Measurements from ENCODE around the gene ZNF681.
A peak's percentile ranks its signal among the peaks of the same experiment; 100 is the strongest.
"Not testable (repeated sequence)": the region's sequence is repeated elsewhere in the genome, so short reads cannot be mapped to it uniquely, and the experiment has no call there.

The ZNF681 gene

DNA sequence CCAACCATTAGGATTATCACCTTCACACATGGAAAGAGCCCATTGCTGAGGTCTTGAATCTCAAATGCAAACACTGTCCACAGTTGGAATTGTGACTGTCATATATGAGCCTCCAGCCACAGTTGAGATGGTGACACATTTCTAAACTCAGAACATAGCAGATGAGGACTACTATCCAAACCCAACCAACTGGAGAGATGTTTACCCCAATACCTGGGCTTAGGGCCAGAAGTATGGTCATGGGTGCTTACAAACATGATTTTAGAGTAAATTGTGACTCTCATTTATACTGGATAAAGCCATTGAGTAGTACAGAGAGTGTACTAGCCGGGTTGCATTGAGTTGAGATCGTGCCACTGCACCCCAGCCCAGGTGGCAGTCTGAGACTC, 14.0 kb upstream of the ZNF681 start:
- no peak for DNase-seq (ENCODE audit: low read depth)

DNA sequence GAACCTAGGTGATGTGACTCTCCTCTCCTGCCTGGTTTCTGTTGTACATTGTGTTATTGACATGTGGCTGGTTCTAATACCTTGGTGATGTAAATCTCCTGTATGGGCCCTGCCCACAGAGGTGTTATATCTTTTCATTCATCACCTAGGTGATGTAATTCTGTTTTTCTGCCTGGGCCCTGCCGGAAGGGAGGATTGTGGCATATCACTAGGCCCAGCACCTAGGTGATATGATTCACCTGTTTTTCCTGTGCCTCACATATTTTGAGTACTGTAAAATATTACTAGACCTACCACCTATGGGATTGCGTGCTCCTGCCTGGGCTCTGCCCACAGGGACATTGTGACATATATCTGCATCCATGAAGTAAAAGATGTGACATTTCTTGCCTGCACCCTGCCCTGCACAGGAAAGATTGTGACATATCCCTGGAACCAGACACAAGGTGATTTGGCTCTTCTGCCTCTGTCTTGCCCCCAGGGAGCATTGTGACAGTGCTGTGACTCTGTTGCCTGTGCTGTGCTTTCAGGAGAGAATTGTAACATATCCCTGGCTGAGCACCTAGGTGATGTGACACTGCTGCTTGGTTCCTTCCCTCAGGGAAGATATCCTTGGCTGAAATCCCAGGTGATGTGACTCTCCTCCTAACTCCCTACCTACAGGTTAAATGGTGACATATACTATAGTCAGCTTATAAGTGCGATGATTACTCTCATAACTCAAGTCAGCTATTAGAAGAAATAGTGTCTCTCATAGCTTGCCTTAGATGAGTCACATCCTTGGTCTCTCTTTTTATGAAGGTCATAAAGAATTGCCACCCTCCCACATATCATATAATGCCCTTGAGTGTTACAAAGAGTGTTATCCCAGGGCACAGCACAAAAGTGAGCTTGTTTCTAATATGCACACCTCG, 13.3 kb upstream of the ZNF681 start:
- DNase-seq (ENCODE audit: low read depth): no peak

DNA sequence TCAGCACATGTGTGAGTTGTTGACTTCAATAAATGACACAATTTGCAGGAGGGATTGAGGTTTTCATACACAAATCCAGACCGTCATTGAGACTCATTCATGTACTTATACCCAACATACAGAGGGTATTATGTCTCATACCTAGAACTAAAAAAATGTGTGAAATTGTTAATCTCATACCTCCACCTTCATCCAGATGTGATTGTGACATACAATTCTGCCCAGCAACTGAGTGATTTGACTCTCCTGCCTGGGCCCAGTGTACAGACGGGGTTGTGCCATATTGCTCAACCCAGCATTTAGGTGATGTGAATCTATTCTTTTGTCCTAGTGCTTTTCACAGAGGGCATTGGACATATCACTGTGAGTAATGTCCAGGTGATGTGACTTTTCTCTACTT, 12.6 kb upstream of the ZNF681 start:
- no peak for DNase-seq (ENCODE audit: low read depth)

DNA sequence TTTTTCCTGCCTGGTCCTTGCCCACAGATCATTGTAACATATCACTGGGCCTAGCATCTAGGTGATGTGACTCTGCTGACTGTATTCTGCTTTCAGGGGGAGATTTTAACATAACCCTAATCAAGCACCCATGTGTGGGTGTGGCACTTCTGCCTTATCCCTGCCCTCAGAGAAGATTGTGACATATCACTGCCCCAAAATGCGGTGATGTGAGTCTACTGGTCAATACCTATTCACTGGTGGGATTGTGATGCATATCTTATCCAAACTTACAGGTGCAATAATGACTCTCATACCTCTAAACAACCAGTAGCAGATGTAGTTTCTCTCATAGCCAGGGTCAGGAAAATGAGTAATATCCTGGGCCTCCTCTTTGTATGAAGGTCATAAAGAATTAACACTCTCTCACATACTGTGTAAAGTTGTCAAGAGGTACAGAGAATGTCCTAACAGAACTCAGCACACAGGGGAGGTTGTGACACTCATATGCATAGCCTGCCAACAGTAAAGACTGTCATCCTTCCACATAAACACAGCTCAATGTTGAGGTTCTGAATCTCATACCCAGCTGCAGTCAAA, 12.1 kb upstream of the ZNF681 start:
- DNase-seq (ENCODE audit: low read depth): no peak

DNA sequence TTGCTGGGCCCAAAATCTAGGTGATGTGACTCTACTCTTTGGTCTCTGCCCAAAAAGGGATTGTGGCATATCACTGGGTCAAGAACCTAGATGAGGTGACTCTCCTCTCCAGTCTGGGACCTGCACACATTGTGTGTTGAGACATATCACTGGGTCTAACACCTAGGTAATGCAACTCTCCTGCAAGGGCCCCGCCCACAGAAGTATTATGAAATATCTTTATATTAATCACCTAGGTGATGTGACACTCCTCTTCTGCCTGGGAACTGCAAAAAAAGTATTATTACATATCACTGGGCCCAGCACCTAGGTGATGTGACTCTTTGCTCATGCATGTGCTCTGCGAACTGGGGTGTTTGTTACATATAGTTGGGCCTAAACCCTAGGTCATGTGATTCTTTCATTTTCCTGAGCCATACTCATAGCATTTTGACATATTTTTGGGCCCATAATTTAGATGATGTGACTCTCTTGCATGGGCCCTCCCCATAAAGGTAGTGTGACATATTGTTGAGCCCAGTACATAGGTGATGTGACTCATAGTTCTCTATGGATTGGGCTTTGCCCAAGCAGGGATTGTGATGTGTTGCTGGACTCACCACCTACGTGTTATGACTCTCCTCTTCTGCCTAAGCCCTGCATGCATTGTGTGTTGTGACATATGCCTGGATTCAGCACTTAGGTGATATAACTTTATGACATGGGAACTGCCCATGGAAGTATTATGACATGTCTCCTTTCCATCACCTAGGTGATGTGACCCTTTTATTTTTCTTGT, 11.2 kb upstream of the ZNF681 start:
- DNase-seq (ENCODE audit: low read depth): no peak

DNA sequence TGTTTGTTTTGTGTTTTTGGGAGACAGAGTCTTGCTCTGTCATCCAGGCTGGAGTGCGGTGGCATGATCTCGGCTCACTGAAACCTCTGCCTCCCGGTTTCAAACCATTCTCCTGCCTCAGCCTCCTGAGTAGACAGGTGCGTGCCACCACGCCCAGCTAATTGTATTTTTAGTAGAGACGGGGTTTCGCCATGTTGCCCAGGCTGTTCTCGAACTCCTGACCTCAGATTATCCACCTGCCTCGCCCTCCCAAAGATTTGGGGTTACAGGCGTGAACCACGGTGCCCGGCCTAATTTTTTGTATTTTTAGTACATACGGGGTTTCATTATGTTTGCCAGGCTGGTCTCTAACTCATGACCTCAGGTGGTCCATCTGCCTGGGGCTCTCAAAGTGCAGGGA, 8.3 kb upstream of the ZNF681 start:
- no peak for DNase-seq (ENCODE audit: low read depth)

DNA sequence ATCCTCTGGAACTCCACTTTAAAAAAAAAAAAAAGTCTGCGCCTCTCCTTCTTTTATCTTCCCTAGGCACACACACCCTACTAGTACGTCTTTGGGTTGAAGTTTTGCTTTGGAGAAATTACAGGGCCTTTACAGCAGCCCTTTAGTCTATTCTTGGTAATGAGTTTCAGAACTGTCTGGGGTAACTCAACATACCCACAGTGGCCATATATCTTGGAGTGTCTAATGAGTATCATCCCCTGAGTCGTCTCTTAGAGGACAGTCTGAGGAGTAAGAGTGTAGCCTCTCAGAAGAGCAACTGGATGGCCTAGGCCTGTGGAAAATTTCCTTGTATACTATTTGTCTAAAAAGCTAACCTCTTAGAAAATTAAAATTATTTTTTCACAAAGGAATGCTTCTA, 6.1 kb upstream of the ZNF681 start:
- DNase-seq (ENCODE audit: low read depth): no peak

DNA sequence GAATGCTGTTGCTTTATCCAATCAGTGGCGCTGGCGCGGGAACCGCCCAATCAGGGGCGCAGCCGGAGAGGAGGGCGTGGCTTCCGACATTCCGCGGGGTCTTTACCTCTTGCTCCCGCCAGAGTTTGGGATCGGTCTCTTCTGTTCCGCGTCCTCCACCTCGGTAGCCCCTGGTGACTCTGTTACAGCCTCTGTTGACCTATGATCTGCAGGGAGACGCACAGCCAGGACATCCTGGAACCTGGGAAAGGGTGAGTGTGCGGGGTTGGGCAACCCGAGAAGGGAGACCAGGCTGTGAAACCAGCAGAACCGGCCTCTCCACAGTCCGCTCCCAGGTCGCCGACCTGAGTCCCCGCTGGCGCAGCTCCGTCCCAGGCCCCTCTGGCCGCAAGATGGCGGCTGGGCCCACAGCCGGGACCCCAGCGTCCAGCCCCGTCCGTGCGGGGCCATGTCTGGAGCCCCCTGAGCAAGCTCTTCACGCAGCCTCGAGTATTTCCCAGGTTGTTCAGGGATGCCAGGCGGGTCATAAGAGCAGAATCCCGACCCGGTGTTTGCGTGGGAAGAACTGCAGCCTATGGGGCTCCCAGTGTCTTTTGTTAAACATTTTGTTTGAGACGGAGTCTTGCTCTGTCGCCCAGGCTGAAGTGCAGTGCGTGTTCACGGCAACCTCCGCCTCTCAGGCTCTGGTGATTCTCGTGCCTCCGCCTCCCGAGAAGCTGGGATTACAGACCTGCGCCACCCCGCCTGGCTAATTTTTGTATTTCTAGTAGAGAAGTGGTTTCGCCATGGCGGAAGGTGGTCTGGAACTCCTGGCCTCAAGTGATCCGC, 4.4 kb upstream of the ZNF681 start:
- DNase-seq (ENCODE audit: low read depth): peak; percentile 77

DNA sequence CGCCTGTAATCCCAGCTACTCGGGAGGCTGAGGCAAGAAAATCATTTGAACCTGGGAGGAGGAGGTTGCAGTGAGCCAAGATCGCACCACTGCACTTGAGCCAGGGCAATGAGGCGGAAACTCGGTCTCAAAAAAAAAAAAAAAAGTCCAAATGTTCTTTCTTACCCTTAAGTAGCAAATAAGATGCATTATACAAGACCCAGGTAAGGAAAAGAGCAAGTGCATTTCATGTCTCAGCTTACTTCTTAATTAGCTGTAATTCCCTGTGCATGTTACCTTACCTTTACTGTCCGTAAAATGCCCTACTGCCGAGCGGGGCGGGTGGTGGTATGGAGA, 3.8 kb upstream of the ZNF681 start:
- DNase-seq (ENCODE audit: low read depth): no peak

DNA sequence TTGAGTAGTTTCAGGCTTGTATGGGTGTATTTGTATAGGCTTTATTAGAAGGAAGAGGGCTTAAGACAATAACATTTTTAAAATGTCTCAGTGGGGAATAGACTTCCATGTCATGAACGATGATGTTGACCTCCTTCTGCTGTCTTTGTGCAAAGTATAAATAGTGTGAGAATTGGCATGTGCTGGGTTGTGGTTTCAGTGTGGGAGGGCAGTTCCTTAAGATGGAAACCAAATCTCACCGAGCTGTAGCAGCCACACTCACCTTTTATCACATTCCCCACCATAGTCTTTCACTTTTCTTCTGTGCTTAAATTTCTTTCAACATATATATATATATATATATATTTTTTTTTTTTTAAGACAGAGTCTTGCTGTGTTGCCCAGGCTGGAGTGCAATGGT, 1.6 kb upstream of the ZNF681 start:
- not testable (repeated sequence) for DNase-seq (ENCODE audit: low read depth)

DNA sequence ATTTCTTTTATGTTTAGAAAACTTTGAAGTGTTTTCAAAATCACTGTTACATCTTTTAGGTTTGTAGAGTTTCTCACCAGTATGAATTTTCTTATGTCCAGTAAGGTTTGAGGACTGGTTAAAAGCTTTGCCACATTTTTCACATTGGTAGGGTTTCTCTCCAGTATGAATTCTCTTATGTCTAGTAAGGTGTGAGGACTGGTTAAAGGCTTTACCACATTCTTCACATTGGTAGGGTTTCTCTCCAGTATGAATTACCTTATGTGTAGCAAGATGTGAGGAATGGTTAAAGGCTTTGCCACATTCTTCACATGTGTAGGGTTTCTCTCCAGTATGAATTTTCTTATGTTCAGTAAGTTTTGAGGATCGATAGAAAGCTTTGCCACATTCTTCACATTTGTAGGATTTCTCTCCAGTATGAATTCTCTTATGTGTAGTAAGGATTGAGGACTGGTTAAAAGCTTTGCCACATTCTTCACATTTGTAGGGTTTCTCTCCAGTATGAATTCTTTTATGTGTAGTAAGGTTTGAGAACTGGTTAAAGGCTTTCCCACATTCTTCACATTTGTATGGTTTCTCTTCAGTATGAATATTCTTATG, 15.0 kb downstream of the ZNF681 start:
- DNase-seq (ENCODE audit: low read depth): not testable (repeated sequence)

DNA sequence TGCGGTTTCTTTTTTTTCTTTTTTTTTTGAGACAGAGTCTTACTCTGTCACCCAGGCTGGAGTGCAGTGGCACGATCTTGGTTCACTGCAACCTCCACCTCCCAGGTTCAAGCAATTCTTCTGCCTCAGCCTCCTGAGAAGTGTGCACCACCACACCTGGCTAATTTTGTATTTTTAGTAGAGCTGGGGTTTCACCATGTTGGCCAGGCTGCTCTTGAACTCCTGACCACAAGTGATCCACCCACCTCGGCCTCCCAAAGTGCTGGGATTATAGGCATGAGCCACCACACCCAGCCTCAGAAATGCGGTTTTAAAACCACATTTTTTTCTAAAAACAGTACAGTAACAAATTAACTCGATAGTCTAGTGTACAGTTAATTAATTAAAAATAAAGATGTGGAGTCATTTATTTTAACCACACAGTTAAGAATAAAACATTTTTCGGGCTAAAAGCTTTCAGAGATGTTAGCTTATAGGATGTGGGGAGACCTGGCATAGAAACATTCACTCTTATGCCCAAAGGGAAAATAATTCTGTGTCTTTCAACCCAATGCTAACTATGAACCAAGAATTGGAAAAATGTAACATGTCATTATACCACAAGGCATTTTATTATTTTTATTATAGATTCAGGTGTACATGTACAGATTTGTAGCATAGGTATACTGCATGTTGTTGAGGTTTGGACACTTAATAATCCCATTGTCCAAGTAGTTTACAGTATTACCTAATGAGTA, 27.8 kb downstream of the ZNF681 start:
- not testable (repeated sequence) for DNase-seq (ENCODE audit: low read depth)

DNA sequence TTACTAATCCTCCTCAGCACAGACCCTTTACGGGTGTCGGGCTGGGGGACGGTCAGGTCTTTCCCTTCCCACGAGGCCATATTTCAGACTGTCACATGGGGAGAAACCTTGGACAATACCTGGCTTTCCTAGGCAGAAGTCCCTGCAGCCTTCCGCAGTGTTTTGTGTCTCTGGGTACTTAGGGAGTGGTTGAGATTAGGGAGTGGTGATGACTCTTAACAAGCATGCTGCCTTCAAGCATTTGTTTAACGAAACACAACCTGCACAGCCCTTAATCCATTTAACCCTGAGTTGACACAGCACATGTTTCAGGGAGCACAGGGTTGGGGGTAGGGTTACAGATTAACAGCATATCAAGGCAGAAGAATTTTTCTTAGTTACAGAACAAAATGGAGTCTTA, 34.5 kb downstream of the ZNF681 start:
- not testable (repeated sequence) for DNase-seq (ENCODE audit: low read depth)

DNA sequence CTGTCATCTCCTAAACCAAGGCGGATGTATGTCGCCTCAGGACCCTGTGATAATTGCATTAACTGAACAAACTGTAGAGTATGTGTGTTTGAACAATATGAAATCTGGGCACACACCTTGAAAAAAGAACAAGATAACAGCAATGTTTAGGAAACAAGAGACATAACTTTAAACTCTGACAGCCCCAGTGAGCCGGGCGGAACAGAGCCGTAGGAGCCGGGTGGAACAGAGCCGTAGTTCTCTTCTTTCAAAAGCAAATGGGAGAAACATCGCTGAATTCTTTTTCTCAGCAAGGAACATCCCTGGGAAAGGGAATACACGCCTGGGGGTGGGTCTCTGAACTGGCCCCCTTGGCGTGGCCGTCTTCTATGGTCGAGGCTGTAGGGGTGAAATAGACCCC, 39.9 kb downstream of the ZNF681 start:
- DNase-seq (ENCODE audit: low read depth): no peak

DNA sequence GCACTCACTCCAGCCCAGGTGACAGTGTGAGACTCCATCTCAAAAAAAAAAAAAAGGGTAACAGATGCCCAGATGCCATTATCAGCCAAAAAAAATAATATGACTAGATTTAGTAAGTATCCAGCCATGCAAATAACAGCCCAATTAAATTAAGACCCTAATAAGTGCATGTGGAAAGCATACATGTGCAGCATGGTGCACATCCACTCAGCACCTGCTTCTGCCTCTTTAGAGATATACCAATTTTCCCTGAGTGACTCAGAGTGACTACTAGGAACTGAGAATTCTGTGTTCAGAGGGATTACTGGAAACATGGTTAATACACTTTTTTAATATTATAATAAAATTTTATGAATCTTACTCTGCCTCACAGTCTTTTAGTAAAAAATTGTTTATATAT, 41.9 kb downstream of the ZNF681 start:
- no peak for DNase-seq (ENCODE audit: low read depth)

DNA sequence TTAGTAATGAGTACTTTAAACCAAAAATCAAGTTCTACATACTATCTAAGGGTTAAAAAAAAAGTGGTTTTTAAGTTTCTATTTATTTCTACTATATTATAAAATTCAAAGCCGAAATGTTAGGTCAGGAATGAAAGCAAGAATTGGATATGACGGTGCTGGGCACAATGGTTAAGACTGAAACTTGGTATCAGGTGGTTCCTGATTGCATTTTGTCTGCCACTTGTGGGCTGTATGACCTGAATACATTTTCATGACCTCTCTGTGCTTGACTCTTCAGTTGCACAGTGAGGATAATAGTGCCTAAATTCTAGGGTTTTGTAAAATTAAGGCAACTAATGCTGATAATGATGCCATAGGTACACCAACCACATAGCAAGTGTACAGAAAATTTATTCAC, 49.3 kb downstream of the ZNF681 start:
- DNase-seq (ENCODE audit: low read depth): no peak

DNA sequence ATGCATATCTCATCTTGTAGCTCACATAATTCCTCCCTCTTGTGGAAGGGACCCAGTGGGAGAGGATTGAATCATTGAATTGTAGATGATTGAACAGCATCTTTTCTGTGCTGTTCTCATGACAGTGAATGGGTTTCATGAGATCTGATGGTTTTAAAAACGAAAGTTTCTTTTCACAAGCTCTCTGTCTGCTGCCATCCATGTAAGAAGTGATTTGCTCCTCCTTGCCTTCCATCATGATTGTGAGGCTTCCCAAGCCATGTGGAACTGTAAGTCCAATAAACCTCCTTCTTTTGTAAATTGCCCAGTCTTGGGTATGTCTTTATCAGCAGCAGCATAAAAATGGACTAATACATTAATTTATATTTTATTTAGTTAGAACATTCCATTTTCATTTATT, 52.0 kb downstream of the ZNF681 start:
- no peak for DNase-seq (ENCODE audit: low read depth)

DNA sequence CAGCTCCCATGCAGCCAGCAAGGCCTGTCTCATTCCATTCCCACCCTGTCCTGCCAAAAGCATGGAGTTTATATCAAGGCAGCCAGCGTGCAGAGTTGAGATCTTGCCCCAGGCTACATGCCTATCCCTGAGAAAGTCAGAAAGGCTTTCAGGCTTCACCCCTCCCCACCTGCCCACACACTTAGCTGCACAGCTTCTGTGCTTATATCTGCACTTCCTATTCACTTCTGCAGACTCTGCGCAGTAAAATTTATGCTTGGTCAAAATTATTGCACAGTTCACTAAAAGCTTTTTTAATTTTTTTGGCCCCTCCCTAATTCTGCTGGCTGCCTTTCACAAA, 59.2 kb downstream of the ZNF681 start:
- no peak for DNase-seq (ENCODE audit: low read depth)

DNA sequence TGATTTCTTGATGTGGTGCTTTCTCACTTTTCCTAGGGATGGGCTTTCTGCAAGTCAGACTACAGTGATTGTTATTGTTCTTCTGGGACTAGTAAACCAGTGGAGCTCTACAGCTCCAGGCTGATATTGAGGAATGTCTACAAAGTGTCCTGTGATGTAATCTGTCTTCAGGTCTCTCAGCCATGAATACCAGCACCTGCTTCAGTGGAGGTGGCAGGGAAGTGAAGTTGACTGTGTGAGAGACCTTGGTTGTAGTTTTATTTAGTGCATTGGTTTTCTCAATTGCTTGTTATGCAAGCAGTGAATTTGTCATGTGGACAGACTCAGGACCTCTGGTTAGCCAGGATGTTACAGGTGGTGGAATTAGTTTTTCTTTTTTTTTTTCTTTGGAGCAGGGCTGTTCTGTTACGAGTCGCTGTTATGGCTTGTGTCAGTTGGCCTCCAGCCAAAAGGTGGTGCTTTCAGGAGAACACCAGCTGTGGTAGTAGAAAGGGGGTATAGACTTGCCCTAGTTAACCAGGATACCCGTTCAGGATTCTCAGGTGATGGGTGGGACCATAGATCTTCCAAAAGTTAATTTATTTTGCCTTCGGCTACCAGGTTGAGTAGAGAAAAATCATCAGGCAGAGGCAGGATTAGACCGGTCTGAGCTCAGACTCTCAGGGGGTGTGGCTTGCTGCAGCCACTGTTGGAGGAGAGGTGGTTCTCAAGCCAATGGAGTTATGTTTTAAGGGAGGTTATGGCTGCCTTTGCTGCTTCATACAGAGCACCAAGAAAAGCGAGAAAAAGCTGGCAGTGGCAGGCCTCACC, 59.8 kb downstream of the ZNF681 start:
- DNase-seq (ENCODE audit: low read depth): no peak

DNA sequence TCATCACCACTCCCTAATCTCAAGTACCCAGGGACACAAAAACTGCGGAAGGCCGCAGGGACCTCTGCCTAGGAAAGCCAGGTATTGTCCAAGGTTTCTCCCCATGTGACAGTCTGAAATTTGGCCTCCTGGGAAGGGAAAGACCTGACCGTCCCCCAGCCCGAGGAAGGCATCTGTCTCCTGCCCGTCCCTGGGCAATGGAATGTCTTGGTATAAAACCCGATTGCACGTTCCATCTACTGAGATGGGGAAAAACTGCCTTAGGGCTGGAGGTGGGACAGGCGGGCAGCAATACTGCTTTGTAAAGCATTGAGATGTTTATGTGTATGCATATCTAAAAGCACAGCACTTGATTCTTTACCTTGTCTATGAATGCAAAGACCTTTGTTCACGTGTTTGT, 65.8 kb downstream of the ZNF681 start:
- not testable (repeated sequence) for DNase-seq (ENCODE audit: low read depth)
